ENCODE results near the gene DEGS2. TPM values are rescaled to one million over a fixed set of nuclear protein-coding genes. Genes with fewer than 3 reads are reported as not detected.

The DEGS2 gene
- total and polyA plus RNA-seq, 2 experiments from 2014 or later = 0.63 to 2.2 TPM

DNA sequence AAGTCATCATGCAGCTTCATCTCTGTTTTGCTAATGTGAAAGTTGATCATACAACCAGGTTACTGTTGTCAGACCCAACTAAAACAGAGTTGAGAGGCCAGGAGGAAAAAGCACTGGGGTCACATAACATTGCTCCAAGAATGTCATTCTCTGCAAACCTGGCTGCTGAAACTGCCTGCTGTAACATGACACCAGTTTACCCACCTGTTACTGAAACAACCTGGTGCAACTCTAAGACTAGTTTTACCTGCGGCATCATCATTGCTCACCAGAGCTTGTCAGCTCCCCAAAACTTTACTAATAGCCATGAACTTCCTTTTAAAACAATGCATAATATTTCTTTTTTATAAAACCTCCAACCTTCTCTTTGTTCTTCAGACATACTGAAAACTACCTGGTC, 30.7 kb upstream of the DEGS2 start (continued):
- TF ChIP-seq, protein P1, sequence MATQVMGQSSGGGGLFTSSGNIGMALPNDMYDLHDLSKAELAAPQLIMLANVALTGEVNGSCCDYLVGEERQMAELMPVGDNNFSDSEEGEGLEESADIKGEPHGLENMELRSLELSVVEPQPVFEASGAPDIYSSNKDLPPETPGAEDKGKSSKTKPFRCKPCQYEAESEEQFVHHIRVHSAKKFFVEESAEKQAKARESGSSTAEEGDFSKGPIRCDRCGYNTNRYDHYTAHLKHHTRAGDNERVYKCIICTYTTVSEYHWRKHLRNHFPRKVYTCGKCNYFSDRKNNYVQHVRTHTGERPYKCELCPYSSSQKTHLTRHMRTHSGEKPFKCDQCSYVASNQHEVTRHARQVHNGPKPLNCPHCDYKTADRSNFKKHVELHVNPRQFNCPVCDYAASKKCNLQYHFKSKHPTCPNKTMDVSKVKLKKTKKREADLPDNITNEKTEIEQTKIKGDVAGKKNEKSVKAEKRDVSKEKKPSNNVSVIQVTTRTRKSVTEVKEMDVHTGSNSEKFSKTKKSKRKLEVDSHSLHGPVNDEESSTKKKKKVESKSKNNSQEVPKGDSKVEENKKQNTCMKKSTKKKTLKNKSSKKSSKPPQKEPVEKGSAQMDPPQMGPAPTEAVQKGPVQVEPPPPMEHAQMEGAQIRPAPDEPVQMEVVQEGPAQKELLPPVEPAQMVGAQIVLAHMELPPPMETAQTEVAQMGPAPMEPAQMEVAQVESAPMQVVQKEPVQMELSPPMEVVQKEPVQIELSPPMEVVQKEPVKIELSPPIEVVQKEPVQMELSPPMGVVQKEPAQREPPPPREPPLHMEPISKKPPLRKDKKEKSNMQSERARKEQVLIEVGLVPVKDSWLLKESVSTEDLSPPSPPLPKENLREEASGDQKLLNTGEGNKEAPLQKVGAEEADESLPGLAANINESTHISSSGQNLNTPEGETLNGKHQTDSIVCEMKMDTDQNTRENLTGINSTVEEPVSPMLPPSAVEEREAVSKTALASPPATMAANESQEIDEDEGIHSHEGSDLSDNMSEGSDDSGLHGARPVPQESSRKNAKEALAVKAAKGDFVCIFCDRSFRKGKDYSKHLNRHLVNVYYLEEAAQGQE (IDR thresholded peaks at IDR 0.05; ENCODE audit: unreplicated experiment) = no peak
- TF ChIP-seq, protein P2, sequence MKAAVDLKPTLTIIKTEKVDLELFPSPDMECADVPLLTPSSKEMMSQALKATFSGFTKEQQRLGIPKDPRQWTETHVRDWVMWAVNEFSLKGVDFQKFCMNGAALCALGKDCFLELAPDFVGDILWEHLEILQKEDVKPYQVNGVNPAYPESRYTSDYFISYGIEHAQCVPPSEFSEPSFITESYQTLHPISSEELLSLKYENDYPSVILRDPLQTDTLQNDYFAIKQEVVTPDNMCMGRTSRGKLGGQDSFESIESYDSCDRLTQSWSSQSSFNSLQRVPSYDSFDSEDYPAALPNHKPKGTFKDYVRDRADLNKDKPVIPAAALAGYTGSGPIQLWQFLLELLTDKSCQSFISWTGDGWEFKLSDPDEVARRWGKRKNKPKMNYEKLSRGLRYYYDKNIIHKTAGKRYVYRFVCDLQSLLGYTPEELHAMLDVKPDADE (IDR thresholded peaks at IDR 0.05) = no peak
- no peak for TF ChIP-seq EZH2 (IDR thresholded peaks at IDR 0.05; ENCODE audit: low read depth, unreplicated experiment)

DNA sequence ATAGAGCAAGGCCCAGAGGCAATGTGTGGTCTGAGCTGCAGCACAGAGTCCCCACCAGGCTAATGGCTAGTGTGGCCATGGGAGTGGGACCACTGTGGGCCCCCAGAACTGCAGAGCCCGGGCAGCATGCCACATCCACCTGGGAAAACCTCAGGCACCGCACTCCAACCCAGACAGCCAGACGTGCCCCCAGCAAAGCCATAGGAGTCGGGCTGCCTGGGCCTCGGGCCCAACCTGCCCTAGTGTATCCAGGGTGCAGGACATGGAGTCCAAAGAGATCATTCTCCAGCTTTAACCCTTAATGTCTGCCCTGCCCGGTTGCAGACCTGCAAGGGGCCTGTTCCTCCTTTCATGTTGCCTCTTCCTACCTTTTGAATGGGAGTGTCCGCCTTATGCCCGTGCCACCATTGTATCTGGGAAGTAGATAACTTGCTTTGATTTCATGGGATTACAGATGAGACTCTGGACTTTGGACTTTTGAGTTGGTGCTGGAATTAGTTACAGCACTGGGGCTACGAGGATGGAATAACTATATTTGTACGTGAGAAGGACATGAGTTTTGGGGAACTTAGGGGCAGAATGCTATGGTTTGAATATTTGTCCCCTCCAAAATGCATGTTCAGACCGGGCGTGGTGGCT, 29.1 kb upstream of the DEGS2 start:
- H2AFZ ChIP-seq = no peak overlapping the region
- no peaks in the 10 kb centered on the region for H3K79me2 ChIP-seq (replicated peaks; ENCODE audit: insufficient read depth)
- DNase-seq (ENCODE audit: low spot score) = no peak
- H4K20me1 ChIP-seq (replicated peaks; ENCODE audit: insufficient read depth) = no peaks in the 10 kb centered on the region; the same call in 1 of the 2 replicates
- H3K27me3 ChIP-seq (ENCODE audit: insufficient read depth) = no peaks in the 10 kb centered on the region
- H3K9me2 ChIP-seq (ENCODE audit: insufficient read depth) = no peaks in the 10 kb centered on the region
- no peak for ATAC-seq
- Mint-ChIP-seq H3K4me3 (no peak overlapping the region), H3K36me3 (ENCODE audit: low read depth) (no peaks in the 10 kb centered on the region), H3K4me1 (peaks cover 6% of the 10 kb centered on the region), H3K9me3 (peaks cover 6% of the 10 kb centered on the region; the same call in 1 of the 3 replicates), H3K27me3 (ENCODE audit: insufficient read depth, low read depth, poor library complexity) (peaks cover 9% of the 10 kb centered on the region), H3K27ac (no peak overlapping the region)
- H3K36me3 ChIP-seq (ENCODE audit: insufficient read depth) = no peaks in the 10 kb centered on the region
- H3K4me2 ChIP-seq = no peak overlapping the region
- H3K27ac ChIP-seq (ENCODE audit: low read depth) = no peak overlapping the region
- peaks cover 7% of the 10 kb centered on the region; the same call in 1 of the 2 replicates for H3F3A ChIP-seq (replicated peaks; ENCODE audit: low read depth)
- H3K4me3 ChIP-seq = no peak overlapping the region
- TF ChIP-seq EZH2 (IDR thresholded peaks at IDR 0.05; ENCODE audit: low read depth, unreplicated experiment) (no peak), CREB1 (CRISPR knock-in tag; IDR thresholded peaks at IDR 0.05; ENCODE audit: low read depth) (no peak), JUNB (IDR thresholded peaks at IDR 0.05; ENCODE audit: unreplicated experiment) (no peak), POLR2AphosphoS5 (IDR thresholded peaks at IDR 0.05; ENCODE audit: low read depth) (no peak), EZH2phosphoT487 (IDR thresholded peaks at IDR 0.05; ENCODE audit: unreplicated experiment) (no peak), NANOG (IDR thresholded peaks at IDR 0.05; ENCODE audit: borderline replicate concordance) (no peak), ZNF331 (CRISPR knock-in tag; IDR thresholded peaks at IDR 0.05; ENCODE audit: low read depth) (no peak), STAT1 (IDR thresholded peaks at IDR 0.05; ENCODE audit: unreplicated experiment) (no peak)
- TF ChIP-seq, protein P3, sequence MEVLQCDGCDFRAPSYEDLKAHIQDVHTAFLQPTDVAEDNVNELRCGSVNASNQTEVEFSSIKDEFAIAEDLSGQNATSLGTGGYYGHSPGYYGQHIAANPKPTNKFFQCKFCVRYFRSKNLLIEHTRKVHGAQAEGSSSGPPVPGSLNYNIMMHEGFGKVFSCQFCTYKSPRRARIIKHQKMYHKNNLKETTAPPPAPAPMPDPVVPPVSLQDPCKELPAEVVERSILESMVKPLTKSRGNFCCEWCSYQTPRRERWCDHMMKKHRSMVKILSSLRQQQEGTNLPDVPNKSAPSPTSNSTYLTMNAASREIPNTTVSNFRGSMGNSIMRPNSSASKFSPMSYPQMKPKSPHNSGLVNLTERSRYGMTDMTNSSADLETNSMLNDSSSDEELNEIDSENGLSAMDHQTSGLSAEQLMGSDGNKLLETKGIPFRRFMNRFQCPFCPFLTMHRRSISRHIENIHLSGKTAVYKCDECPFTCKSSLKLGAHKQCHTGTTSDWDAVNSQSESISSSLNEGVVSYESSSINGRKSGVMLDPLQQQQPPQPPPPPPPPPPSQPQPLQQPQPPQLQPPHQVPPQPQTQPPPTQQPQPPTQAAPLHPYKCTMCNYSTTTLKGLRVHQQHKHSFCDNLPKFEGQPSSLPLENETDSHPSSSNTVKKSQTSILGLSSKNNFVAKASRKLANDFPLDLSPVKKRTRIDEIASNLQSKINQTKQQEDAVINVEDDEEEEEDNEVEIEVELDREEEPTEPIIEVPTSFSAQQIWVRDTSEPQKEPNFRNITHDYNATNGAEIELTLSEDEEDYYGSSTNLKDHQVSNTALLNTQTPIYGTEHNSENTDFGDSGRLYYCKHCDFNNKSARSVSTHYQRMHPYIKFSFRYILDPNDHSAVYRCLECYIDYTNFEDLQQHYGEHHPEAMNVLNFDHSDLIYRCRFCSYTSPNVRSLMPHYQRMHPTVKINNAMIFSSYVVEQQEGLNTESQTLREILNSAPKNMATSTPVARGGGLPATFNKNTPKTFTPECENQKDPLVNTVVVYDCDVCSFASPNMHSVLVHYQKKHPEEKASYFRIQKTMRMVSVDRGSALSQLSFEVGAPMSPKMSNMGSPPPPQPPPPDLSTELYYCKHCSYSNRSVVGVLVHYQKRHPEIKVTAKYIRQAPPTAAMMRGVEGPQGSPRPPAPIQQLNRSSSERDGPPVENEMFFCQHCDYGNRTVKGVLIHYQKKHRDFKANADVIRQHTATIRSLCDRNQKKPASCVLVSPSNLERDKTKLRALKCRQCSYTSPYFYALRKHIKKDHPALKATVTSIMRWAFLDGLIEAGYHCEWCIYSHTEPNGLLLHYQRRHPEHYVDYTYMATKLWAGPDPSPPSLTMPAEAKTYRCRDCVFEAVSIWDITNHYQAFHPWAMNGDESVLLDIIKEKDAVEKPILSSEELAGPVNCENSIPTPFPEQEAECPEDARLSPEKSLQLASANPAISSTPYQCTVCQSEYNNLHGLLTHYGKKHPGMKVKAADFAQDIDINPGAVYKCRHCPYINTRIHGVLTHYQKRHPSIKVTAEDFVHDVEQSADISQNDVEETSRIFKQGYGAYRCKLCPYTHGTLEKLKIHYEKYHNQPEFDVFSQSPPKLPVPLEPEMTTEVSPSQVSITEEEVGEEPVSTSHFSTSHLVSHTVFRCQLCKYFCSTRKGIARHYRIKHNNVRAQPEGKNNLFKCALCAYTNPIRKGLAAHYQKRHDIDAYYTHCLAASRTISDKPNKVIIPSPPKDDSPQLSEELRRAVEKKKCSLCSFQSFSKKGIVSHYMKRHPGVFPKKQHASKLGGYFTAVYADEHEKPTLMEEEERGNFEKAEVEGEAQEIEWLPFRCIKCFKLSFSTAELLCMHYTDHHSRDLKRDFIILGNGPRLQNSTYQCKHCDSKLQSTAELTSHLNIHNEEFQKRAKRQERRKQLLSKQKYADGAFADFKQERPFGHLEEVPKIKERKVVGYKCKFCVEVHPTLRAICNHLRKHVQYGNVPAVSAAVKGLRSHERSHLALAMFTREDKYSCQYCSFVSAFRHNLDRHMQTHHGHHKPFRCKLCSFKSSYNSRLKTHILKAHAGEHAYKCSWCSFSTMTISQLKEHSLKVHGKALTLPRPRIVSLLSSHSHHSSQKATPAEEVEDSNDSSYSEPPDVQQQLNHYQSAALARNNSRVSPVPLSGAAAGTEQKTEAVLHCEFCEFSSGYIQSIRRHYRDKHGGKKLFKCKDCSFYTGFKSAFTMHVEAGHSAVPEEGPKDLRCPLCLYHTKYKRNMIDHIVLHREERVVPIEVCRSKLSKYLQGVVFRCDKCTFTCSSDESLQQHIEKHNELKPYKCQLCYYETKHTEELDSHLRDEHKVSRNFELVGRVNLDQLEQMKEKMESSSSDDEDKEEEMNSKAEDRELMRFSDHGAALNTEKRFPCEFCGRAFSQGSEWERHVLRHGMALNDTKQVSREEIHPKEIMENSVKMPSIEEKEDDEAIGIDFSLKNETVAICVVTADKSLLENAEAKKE (CRISPR knock-in tag; IDR thresholded peaks at IDR 0.05) = no peak
- TF ChIP-seq, protein P2 (IDR thresholded peaks at IDR 0.05) = no peak
- H3K4me1 ChIP-seq (ENCODE audit: insufficient read depth) = peaks cover 9% of the 10 kb centered on the region
